ENCODE measurements around the gene CARD9.

The CARD9 gene

DNA sequence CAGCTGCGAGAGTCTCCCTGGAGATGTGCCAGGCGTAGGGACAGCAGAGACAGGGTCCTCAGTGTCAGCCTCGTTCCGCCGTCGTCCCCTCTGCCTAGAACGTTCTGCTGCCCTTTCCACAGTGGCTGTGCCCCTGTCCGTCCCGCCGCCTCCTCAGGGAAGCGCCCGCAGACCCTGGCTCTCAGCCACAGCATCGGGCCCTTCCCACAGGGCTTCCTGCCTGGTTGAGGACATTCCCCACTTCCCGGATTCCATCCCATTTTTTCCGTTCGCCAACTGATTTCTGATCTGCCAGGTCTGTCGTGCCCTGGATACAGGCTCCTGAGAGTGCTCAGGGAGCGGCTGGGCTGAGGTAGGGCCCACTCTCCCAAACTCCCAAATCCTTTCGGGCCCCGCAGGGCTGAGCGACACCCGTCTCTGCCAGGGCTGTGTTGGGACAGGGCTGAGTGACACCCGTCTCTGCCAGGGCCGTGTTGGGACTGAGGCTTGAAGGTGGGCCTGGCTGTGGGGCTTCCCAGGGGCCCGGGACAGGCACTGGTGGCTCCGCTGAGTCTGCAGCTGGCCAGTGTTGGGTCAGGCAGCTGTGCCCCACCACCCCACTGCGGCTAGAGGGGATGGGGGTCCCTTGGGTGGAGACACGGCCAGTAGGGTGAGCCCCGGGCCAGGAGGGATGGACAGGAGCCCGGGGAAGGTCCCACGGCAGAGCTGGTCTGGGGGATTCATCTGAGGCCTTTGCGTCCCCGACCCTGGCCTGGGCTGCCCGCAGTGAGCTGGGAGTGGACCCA lies 25.8 kb downstream of the CARD9 start:
- no peak for DNase-seq (ENCODE audit: low spot score)

DNA sequence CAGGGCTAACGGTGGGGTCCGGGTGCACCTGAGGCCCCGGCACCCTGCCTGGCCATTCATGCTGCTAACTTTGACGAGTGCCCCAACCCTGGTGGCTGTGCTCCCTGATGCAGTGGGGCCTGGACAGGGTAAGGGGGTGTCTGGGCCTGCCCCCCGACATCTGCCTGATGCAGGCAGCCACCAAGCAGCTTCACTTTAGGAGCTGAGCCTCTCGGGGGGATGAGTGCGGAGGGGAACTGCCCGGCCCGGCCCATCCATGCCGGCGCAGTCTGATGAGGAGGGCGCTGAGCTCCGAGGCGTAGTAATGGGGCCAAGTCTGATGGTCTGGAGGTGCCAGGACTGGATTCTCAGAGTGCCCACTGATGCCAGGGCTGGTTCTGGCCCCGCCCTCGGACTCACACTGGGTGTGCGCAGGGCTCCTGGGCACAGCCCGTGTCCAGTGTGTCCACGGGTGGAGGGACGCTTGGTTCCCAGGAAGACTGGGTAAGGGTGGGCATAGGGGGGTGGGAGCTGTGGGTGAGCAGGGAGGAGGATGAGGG lies 26.5 kb downstream of the CARD9 start:
- DNase-seq (ENCODE audit: low spot score): no peak

DNA sequence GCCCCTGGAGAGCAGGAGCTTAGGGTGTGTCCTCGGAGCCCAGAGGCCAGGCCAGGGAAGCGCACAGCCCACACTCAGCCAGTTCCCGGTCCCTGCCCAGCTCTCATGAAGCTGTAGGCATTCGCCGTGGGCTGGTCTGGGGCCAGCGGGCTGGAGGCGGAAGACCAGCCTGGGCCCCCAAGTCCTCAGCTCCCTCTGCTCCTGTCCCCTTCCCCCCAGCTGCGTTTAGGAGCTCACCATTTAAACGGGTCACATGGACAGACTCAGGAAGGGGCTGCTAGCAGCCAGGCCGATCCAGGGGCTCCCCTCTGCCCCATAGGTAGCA lies 27.4 kb downstream of the CARD9 start:
- no peak for DNase-seq (ENCODE audit: low spot score)

DNA sequence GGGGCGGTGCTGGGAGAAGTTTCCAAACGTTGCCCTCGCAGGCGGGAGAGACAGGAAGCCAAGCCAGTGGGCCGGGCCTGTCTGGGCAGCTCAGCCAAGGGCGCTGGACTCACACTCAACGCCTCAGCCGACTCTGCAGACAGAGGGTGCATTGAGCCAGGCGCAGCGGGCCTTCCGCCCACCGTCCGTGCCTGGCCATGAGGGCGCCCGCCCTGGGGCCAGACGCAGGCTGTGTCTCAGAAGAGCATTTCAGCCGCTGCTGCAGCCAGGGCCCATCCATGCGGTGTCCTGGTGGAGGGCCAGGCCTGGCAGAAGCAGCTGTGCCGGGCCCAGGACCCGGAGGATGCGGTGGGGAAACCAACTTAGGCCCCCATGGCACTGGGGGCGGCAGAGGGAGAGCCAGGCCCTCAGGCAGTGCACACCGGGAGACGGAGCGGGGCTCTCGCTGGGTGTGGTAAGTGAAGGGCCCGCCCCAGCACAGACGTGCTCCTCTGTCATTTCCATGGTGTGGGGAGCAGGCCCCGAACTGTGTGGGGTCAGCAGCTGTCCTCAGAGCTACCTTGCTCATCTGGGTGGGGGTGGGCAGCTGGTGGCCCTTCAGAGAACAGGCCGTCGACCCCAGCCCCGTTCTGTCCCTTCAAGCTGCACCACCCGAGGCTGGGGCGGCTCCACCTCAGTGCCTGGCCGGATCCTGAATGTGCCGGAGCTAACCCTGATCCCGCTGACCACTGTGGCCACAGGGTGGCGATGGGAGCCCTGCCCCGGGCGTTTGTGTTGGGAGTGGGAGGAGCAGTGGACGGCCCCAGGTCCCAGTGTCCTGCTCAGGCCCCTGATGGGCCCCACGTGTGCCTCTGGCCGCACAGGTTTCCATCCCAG lies 27.9 kb downstream of the CARD9 start:
- DNase-seq (ENCODE audit: low spot score): no peak

DNA sequence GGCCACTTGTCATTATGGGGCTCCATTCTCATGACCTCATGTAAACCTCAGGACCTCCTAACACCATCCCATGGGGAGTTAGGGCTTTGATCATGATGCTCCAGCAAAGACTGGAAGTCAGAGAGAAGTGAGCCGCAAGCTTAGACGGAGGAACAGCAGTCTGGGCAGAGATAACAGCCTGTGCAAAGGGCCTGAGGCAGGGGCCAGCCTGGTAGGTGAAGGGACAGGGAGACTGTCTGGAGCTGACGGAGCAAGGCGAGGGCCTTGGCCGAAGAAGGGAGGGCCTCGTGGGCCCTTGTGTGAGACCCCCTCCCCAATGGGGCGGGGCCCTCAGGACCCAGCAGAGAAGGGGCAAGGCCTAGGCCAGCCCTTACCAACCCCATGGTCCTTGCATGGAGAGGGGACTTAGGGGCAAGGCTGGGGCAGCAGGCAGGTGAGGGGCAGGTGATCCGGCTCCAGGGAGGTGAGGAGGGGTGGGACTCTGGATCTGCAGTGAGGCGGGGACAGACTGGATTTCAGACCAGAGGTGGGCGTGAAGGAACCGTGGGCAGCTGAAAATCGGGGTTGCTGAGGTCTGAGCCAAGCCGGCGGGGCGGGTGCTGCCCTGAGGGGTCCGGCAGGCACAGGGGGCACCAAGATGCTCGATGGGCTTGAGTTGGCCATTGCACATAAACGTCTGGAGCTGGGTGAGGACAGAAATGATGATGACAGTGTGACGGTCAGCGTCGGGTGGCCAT lies 28.8 kb downstream of the CARD9 start:
- no peak for DNase-seq (ENCODE audit: low spot score)

DNA sequence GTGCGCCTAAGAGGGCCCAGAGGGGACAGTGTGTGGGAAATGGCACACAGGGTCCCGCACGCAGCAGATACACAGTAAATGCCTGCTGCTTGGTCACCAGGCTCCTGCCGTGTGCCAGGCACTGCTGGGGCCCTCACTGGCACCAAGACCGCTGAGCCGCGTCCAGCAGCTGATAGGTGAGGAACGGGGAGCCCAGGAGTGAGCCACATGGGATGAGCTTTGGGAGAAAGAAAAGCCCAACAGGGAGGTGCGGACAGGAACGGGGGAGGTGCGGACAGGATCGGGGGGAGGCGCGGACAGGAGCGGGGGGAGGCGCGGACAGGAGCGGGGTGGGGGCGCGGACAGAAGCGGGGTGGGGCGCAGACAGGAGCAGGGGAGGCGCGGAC lies 29.6 kb downstream of the CARD9 start:
- no peak for DNase-seq (ENCODE audit: low spot score)

DNA sequence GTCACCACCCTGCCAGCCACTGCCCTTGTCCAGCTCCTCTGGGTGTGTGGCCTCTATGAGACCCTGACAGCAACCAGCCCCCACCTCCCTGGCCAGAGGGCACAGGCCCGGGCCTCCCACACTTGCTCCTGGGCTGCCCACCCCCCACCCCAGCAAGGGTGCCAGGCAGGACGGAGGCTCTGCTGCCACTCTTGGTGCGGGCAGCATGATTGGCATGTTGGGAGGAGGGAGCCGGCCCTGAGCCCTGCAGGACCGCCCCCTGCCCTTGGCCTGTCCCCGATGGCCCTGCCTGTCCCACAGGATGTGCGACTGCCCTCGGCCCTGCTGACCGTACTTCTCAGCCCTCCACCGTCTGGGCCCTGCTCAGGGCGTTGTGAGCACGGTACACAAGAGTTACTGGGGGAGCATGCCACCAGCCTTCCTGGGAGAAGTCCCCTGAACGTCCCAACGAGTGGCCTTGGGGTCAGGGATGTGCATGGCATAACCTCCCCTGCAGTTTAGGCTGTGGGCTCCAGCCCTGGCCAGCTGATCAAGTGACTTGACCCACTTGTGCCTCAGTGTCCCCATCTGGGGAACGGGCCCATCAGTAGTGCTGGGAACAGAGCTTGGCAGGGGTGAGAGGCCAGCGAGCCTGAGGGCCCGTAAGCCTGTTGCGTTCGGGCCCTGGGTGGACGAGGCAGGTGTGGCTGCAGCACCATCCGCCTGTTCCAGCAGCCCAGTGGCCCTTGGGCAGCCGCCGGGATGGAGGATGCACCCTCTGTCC lies 30.2 kb downstream of the CARD9 start:
- no peak for DNase-seq (ENCODE audit: low spot score)

DNA sequence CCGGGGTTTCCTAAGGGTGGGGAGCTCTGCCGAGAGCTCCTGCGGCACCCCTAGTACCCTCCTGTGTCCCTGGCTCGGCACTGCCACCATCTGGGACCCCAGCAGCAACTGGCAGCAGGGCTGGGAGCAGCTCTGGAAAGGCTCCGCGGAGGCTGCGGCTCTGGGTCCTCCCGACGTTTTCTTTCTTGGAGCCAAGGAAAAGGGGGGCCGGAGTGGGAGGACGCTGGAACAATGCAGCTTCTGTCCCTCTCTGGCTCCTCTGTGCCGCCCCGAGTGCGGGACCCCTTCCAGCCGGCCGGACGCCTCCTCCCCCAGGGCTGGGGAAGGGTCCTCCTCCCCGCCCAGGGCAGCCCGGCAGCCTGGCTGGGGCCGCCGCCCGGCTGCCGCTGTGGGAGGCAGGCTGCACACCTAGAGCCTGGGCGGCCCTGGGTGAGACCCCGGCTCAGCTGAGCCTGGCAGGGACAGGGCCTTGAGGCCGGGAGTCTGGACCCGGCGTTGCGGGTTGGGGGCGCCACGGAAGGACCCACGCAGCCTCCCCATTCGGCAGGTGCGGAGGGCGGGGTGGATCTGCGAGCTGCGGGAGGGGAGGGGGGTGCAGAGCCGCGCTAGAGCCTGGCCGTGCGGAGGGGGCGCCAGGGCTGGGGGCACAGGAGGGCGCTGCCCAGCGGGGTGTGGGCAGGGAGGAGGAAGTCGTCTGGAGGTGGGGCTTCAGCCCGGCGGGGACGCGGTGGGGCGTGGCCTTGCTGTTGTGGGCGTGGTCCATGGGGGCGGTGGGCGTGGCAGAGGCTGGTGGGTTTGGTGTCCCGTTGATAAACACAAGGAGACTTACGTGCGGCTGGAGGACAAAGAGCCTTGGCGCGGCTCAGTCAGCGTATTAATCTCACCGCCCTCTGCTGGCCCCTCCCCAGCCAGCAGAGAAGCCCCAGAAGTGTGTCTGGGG lies 31.0 kb downstream of the CARD9 start:
- DNase-seq (ENCODE audit: low spot score): peak; percentile 76

DNA sequence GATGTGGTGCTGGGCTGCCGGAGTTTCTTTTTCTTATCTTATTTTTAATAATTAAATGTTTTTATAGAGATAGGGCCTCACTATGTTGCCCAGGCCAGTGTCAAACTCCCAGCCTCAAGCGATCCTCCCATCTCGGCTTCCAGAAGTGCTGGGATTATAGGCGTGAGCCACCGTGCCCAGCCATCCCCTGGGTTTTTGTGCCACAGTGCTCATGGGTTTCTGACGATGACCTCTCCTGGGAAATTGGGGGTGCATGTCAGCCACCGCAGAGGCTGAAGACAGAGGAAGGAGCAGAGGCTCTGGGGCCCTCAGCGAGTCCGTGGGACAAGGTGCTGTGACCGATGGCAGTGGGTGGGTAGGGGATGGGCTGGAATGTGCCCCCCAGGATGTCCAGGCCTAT lies 31.7 kb downstream of the CARD9 start:
- no peak for DNase-seq (ENCODE audit: low spot score)

DNA sequence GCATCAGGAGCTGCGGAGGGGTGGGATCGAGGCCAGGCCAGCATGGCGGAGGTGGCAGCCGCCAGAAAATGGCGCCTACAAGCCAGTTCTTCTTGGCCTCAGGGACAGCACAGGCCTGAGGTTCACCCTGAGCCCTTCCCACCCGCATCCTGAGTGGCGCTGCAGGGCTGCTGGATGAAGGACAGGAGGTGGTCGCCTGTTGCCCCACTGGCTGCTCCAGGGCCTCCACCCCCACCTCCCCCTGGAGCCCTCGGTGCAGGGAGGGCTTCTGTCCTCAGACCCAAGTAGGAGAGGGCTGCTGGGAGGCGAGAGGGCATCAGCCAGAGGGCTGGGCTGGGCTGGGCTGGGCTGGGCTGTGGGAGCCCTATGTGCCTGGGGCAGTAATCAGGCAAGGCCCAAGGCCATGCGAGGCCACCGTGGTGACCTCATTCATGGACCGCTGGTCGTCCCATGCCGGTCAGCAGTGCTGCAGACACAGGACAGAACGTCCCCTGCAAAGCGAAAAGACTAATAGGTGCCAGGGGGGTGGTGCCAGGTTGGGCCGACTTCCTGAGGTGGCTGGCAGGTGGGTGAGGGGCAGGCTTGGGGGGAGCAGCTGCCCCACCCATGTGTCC lies 32.3 kb downstream of the CARD9 start:
- DNase-seq (ENCODE audit: low spot score): no peak

DNA sequence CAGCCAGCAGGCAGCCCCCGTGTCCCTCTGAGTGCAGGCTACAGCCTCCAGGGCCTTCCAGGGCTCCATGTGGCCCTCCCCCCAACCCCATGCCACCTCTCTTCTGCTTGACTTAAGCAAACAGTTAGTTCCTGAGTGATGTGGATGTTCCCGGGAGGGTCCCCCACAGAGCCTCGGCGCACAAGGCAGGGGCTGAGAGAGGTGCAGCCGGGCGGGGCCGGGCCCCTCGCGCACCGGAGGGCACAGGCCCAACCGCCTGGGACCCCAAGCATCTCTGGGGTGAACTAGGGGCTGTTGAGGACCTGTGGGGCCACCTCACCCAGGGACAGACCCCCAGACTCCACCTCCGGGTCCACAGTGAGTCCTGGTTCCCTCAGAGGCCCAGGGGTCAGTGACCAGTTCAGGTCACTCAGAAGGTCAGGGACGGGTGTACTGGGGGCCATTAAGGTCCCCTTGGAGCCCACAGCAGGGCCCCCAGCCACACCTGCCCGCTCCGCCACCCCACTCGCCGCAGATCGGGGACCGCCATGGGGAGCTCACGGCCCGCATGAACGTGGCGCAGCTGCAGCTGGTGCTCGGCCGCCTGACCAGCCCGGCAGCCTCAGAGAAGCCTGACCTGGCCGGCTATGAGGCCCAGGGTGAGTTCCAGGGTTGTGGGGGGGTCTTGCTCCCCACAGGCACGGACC lies 33.0 kb downstream of the CARD9 start:
- DNase-seq (ENCODE audit: low spot score): no peak

DNA sequence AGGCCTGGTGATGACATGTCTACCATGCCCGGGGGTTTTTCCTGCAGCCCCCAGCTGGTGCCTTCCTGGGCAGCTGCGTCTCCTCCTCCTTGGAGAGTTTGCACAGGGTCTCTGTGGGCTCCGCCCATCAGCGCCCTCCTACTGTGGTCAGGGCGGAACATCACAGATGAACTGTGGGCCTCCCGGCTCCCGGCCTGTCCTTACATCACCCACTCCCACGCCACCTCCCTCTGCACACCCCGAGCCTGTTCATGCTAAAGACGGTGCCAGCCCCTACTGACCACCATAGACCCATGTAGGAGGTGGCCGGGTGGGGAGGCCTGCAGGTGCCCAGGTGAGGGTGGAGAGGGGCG lies 33.5 kb downstream of the CARD9 start:
- DNase-seq (ENCODE audit: low spot score): no peak

DNA sequence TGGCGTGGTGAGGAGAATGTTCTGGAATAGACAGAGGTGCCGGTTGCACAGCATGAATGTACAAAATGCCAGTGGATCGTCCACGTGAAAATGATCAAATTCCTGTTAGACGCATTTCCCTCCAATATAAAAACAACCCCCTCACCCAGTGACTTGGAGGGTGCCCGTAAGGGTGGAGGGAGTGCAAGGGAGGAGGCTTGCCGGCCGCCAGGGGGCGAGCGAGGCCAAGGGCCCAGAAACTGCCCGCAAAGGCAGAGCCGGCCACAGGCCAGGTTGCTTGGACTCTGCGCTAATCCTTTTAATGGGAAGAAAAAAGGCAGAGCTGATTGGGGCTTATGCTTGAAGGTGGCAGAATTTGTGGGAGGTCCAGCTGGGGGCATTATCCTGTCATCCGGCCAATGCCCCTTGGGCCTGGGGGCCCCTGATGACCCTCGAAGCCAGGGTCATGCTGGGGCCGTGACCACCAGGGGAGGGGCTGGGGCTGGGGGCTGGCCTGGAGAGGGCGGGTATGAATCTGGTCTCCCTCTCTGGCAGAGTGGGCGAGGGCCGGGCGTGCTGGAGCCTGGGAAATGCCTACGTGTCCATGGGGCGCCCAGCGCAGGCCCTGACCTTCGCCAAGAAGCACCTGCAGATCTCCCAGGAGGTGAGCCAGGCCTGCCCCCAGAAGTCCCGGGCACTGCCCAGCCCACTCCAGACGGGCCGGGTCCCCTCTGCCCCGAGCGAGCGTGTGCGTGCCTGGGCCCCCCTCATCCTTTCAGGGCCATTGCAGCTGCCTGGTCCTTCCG lies 34.1 kb downstream of the CARD9 start:
- peak; percentile 45 for DNase-seq (ENCODE audit: low spot score)

DNA sequence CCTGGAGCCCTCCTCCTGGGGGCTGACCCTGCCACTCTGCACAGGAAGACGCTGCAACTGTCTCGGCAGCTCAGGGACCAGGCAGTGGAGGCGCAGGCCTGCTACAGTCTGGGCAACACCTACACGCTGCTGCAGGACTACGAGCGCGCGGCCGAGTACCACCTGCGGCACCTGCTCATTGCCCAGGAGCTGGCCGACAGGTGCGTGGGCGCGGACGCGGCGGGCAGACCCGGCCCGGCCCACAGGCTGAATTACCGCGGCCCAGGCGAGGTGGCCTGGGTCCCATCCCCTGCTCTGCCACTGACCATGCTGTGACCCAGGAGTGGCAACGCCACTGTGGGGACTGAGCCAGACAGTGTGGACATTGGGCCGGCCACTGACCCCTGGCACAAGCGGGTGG lies 35.0 kb downstream of the CARD9 start:
- no peak for DNase-seq (ENCODE audit: low spot score)

DNA sequence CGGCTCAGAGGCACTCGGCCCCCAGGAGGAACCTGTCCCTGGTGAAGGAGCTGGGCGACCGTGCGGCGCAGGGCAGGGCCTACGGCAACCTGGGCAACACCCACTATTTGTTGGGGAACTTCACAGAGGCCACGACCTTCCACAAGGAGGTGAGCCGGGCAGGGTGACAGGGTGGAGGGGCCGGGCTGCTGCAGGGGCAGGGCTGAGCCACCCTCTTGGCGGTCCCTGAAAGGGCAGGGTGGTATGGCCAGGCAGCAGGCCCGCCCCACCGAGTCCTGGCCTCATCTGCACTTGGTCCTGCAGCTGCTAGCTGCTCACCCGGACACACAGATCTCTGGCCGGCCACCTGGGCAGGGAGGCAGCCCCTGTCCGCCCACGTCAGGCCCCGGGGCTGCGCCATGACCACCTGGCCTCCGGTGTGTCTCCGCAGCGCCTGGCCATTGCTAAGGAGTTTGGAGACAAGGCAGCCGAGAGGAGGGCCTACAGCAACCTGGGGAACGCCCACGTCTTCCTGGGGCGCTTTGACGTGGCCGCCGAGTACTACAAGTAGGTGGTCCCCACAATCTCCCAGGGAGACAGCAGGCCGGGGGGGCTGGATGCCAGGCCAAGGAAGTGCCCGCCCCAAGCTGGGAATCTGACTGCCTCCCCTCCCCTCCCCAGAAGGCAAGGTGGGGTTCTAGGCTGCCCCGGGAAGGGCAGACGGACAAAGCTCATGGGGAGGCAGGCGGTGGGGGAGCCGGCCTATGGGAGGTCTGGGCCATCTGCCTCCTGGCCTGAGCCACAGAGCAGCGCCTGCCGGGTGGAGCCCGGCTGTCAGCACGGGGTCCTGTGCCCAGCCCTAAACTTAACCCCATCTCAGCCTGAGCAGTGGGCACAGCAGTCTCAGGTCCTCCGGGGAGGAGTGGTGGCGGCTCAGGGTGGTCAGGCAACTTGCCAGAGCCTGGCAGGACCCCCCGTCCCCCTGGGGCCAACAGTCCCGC lies 35.8 kb downstream of the CARD9 start:
- no peak for DNase-seq (ENCODE audit: low spot score)

DNA sequence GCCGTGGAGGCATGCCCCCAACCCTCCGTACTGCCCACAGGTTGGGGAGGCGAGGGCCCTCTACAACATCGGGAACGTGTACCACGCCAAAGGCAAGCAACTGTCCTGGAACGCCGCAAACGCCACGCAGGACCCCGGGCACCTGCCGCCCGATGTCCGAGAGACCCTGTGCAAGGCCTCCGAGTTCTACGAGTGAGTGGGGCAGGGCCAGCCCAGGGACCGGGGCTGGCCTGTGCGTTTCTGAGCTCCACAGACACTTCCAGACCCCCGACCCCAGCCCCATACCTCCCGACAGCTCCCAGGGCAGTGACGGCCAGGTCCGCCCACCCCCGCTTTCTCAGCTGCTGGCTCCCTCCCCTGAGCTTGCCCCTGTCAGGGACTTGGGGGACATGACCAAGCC lies 36.6 kb downstream of the CARD9 start:
- DNase-seq (ENCODE audit: low spot score): no peak

DNA sequence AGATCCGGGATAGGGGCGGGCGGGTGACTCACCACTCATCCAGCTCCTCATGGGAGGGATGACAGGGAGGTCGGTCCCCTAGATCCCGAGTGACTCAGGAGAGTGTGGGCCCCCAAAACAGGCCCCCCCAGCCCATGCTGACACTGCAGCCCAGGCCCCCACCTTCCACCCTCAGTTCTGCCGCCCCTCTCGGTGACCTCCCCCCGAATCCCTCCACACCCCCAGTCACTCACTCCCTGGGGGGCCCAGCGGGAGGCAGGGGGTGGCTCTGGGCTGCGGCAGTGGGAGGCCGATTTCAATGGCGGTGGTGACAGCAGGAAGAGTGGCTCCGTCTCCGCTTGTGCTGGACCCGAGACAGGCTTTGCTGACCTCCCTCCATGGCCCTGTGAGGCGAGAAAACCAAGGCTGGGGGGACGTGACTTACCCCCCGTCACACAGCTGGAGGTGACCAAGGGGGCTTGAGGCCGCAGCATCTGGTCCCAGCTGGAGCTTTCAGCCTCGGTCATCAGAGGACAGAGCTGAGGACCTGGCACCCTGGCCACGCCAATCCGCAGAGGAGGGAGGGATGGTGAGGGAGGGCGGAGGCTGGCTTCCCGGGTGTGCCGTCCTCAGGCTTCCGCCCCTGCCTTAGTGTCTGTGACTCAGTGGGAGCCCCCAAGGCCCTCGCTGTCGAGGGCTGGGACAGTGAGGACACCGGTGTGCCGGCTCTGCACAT lies 37.2 kb downstream of the CARD9 start:
- DNase-seq (ENCODE audit: low spot score): no peak

All from germinal center (tissue), 1 donor.